GM10248 (cell line): ENCODE results near the gene PLXNB3.
A peak's percentile ranks its signal among the peaks of the same experiment; 100 is the strongest.

Experiments
- CTCF ChIA-PET: fragments of 300-600 bp; sonication (Branson Sonifier 250); formaldehyde crosslinking; extraction: SDS; loops from one replicate; lab custom pipeline; 2021; ENCODE audit warnings: antibody characterized with exemption; lab: Yijun Ruan, JAX
- POLR2A ChIA-PET: fragments of 350-650 bp; sonication (Branson Sonifier 250); formaldehyde crosslinking; extraction: SDS; loops from one replicate; lab custom pipeline; 2020; ENCODE audit warnings: antibody characterized with exemption; lab: Yijun Ruan, JAX
- DNase-seq: peaks from one replicate; pipeline ENCODE4 v3.0.0; 2012; ENCODE audit errors: extremely low spot score
- CTCF ChIP-seq: IDR thresholded peaks from 2 replicates; pipeline ENCODE4 v1.5.1; 2012; ENCODE audit warnings: mild to moderate bottlenecking, low read depth; ENCODE audit errors: extremely low read depth, missing control alignments, control extremely low read depth

The PLXNB3 gene

GRCh38 chrX:153723351-153724251, 40.4 kb upstream of the PLXNB3 start:
- ChIA-PET CTCF (interaction anchor here (1.5 kb wide), 1 partner anchor 56 kb away, joined by 3 read pairs; no protein-coding TSS in a partner anchor), POLR2A (no interaction called here)
- DNase-seq = peak; percentile 65
- TF ChIP-seq CTCF = peak; percentile 51

- no peak for TF ChIP-seq CTCF
- ChIA-PET POLR2A (no interaction called here), CTCF (interaction anchor here (1.5 kb wide), 1 partner anchor 57 kb away, joined by 3 read pairs; no protein-coding TSS in a partner anchor)
- peak; percentile 94 for DNase-seq
Measured at GRCh38 chrX:153724252-153725038, 39.6 kb upstream of the PLXNB3 start, which contains the start of the genes ABCD1 and BCAP31. ABCD1 (plus strand) TSS chrX:153724856; CDS start chrX:153725267, 411 bp downstream. BCAP31 (minus strand) TSS chrX:153724387; CDS start chrX:153723244, 1,143 bp downstream.

- peak; percentile 30 for DNase-seq
- TF ChIP-seq CTCF = no peak
- CTCF ChIA-PET = no interaction called here
- POLR2A ChIA-PET = no interaction called here
Measured at GRCh38 chrX:153725039-153725831, 38.8 kb upstream of the PLXNB3 start.

GRCh38 chrX:153725832-153726285, 38.2 kb upstream of the PLXNB3 start:
- CTCF ChIA-PET = no interaction called here
- DNase-seq = no peak
- POLR2A ChIA-PET = no interaction called here
- TF ChIP-seq CTCF = no peak

- POLR2A ChIA-PET = no interaction called here
- CTCF ChIA-PET = interaction anchor here (1.3 kb wide), 1 partner anchor 9 kb away, joined by 5 read pairs; no protein-coding TSS in a partner anchor
- TF ChIP-seq CTCF = no peak
- DNase-seq = peak; percentile 83
Measured at GRCh38 chrX:153726286-153727122, 37.5 kb upstream of the PLXNB3 start.
